Mammary epithelial cell (primary cell): ENCODE data around the gene PPP1R8.

Source experiments
- EZH2 ChIP-seq: IDR thresholded peaks from 2 replicates; pipeline ENCODE4 v1.6.1; 2012; ENCODE audit warnings: low read length, inconsistent platforms, borderline replicate concordance
- TF ChIP-seq, protein P1 (sequence below), 2 donors: IDR thresholded peaks in 1 of 2; conservative IDR thresholded peaks in 1 of 2; 2 replicates each; pipeline ENCODE4 v1.5.1; 2011 to 2012; ENCODE audit warnings: inconsistent platforms in 2 of 2, low read length in 2 of 2, mild to moderate bottlenecking in 2 of 2, control low read depth in 1 of 2, low read depth in 1 of 2; ENCODE audit not compliant: insufficient read depth in 1 of 2; ENCODE audit errors: extremely low read depth in 1 of 2

DNA sequence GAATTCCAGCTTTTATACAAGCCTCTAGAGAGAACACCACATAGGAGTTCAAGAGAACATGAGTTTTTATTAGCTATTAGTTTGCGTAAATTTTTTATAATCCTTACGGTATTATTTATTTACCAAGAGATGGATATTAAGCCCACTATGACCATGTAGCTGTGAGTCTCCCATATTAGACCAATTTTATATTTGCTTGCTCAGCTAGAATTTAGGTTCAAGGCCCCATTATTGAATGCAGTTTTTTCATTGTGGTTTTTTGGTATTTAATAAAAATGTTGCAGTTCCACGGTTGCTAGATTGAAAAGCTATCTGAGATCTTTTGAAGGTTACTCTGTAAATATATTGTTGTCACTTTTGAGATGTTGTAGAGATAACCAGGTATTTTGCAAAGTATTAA lies 2.9 kb downstream of the PPP1R8 start:
- TF ChIP-seq, protein P1, sequence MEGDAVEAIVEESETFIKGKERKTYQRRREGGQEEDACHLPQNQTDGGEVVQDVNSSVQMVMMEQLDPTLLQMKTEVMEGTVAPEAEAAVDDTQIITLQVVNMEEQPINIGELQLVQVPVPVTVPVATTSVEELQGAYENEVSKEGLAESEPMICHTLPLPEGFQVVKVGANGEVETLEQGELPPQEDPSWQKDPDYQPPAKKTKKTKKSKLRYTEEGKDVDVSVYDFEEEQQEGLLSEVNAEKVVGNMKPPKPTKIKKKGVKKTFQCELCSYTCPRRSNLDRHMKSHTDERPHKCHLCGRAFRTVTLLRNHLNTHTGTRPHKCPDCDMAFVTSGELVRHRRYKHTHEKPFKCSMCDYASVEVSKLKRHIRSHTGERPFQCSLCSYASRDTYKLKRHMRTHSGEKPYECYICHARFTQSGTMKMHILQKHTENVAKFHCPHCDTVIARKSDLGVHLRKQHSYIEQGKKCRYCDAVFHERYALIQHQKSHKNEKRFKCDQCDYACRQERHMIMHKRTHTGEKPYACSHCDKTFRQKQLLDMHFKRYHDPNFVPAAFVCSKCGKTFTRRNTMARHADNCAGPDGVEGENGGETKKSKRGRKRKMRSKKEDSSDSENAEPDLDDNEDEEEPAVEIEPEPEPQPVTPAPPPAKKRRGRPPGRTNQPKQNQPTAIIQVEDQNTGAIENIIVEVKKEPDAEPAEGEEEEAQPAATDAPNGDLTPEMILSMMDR (conservative IDR thresholded peaks at IDR 0.05 in 1 of 2, IDR thresholded peaks at IDR 0.05 in 1 of 2; ENCODE audit: extremely low read depth in 1 of 2, insufficient read depth in 1 of 2, low read depth in 1 of 2, low read length in 2 of 2) = no peak
- TF ChIP-seq EZH2 = no peak
